ENCODE measurements around the gene CBL.
"Not testable (repeated sequence)": the region's sequence is repeated elsewhere in the genome, so short reads cannot be mapped to it uniquely, and the experiment has no call there.

Gene CBL

GRCh38 chr11:119218141-119218878 lies 12.2 kb downstream of the CBL start:
- peak; percentile 78 for DNase-seq (ENCODE audit: low spot score)

GRCh38 chr11:119222308-119222707 lies 16.2 kb downstream of the CBL start:
- peak; percentile 72 for DNase-seq (ENCODE audit: low spot score)

GRCh38 chr11:119222891-119223290 lies 16.8 kb downstream of the CBL start:
- no peak for DNase-seq (ENCODE audit: low spot score)

- no peak for DNase-seq (ENCODE audit: low spot score)
Observed at GRCh38 chr11:119223856-119224255, 17.7 kb downstream of the CBL start.

- not testable (repeated sequence) for DNase-seq (ENCODE audit: low spot score)
Observed at GRCh38 chr11:119228535-119229287, 22.6 kb downstream of the CBL start.

GRCh38 chr11:119229288-119229672 lies 23.1 kb downstream of the CBL start:
- DNase-seq (ENCODE audit: low spot score) = no peak

GRCh38 chr11:119229741-119230140 lies 23.6 kb downstream of the CBL start:
- no peak for DNase-seq (ENCODE audit: low spot score)

GRCh38 chr11:119236490-119236889 lies 30.4 kb downstream of the CBL start:
- no peak for DNase-seq (ENCODE audit: low spot score)

GRCh38 chr11:119236891-119237290 lies 30.8 kb downstream of the CBL start:
- no peak for DNase-seq (ENCODE audit: low spot score)

- no peak for DNase-seq (ENCODE audit: low spot score)
Observed at GRCh38 chr11:119237515-119237914, 31.4 kb downstream of the CBL start.

- DNase-seq (ENCODE audit: low spot score) = no peak
Observed at GRCh38 chr11:119248750-119249670, 42.9 kb downstream of the CBL start.

- no peak for DNase-seq (ENCODE audit: low spot score)
Observed at GRCh38 chr11:119249671-119250010, 43.5 kb downstream of the CBL start.

- DNase-seq (ENCODE audit: low spot score) = no peak
Observed at GRCh38 chr11:119251114-119251513, 45.0 kb downstream of the CBL start.

GRCh38 chr11:119254239-119254638 lies 48.1 kb downstream of the CBL start:
- DNase-seq (ENCODE audit: low spot score) = no peak

GRCh38 chr11:119258180-119258579 lies 52.0 kb downstream of the CBL start:
- DNase-seq (ENCODE audit: low spot score) = no peak

GRCh38 chr11:119258983-119259382 lies 52.8 kb downstream of the CBL start:
- no peak for DNase-seq (ENCODE audit: low spot score)

GRCh38 chr11:119262668-119263351 lies 56.7 kb downstream of the CBL start:
- DNase-seq (ENCODE audit: low spot score) = peak; percentile 39

- DNase-seq (ENCODE audit: low spot score) = no peak
Observed at GRCh38 chr11:119263352-119263940, 57.3 kb downstream of the CBL start.

GRCh38 chr11:119266063-119266462 lies 59.9 kb downstream of the CBL start:
- DNase-seq (ENCODE audit: low spot score) = no peak

- DNase-seq (ENCODE audit: low spot score) = no peak
Observed at GRCh38 chr11:119266517-119267255, 60.5 kb downstream of the CBL start.

- DNase-seq (ENCODE audit: low spot score) = no peak
Observed at GRCh38 chr11:119267645-119268044, 61.5 kb downstream of the CBL start.
